ENCODE results near the gene SH3RF3. TPM values are rescaled to one million over a fixed set of nuclear protein-coding genes. Genes with fewer than 3 reads are reported as not detected.

Gene SH3RF3
- total RNA-seq, 1 donor from 2014 or later: 1.3 TPM

DNA sequence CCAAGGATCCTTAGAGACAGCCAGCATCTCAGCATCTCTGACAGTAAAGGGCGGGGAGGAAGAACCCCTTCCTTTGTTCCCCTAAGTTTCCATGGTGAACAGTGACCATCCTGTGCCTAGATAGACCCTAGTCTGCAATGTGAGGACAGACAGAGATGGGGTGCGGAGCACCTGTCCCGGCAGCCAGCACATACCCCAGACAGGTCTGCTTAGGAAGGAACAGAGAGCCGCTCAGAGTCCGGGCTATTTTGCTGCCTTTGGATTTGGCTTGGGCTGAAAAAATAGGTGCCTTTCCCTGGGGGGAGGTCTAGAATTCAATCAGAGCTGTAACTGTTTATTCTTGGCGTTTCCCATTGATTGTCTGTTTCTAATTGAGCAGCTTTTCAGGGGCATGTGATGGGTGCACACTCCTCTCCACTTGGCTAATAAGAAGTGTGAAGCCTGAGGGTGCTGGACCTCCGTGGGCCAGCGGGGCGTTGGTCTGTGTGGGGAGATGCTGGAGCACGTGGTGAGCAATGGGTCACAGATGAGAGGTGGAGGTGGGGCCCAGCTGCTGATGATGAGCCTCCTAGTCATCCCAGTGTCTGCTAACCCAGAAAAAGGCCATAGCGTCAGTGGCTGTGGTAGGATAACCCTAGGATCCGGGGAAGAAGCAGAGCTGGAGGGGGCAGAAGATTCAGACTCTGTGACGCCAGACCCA, 247.9 kb downstream of the SH3RF3 start:
- H3K36me3 Mint-ChIP-seq (ENCODE audit: insufficient read depth): no peaks in the 10 kb centered on the region
- no peak for DNase-seq (ENCODE audit: low spot score, unreplicated experiment)

DNA sequence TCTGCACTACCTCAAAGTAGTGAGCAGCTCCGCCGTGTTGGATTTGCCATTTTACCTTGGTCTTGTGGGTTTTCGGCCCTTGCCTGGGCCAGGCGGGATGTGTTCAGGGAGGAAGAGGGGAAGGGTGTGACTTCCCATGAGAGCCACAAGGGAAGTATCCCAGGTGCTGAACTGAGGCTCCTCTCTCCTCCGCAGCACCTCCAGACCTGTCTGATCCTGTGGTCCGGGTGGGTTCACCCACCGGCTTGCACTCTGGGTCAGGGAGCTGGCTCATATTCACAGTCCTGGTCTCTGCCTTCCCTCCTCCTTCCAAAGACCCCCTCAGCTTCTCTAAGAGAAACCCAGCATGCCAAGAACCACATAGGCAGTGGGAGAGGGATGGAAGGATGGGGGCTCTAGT, 249.0 kb downstream of the SH3RF3 start:
- no peaks in the 10 kb centered on the region for H3K9me3 Mint-ChIP-seq (ENCODE audit: low read depth)
- H3K4me3 Mint-ChIP-seq (ENCODE audit: low read depth): no peak overlapping the region
- no peak for DNase-seq (ENCODE audit: low spot score, unreplicated experiment)
- H3K27me3 Mint-ChIP-seq: peaks cover 10% of the 10 kb centered on the region
- TF ChIP-seq, protein P1, sequence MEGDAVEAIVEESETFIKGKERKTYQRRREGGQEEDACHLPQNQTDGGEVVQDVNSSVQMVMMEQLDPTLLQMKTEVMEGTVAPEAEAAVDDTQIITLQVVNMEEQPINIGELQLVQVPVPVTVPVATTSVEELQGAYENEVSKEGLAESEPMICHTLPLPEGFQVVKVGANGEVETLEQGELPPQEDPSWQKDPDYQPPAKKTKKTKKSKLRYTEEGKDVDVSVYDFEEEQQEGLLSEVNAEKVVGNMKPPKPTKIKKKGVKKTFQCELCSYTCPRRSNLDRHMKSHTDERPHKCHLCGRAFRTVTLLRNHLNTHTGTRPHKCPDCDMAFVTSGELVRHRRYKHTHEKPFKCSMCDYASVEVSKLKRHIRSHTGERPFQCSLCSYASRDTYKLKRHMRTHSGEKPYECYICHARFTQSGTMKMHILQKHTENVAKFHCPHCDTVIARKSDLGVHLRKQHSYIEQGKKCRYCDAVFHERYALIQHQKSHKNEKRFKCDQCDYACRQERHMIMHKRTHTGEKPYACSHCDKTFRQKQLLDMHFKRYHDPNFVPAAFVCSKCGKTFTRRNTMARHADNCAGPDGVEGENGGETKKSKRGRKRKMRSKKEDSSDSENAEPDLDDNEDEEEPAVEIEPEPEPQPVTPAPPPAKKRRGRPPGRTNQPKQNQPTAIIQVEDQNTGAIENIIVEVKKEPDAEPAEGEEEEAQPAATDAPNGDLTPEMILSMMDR (IDR thresholded peaks at IDR 0.05; ENCODE audit: unreplicated experiment): no peak
- no peaks in the 10 kb centered on the region for H3K36me3 Mint-ChIP-seq (ENCODE audit: insufficient read depth)
- no peak overlapping the region for H3K27ac Mint-ChIP-seq
- H3K4me1 Mint-ChIP-seq (ENCODE audit: low read depth): peaks cover 4% of the 10 kb centered on the region

More for the DNA sequence above, 247.9 kb downstream of the SH3RF3 start:
- Mint-ChIP-seq H3K9me3 (ENCODE audit: low read depth) (no peaks in the 10 kb centered on the region), H3K27ac (no peak overlapping the region), H3K4me3 (ENCODE audit: low read depth) (no peak overlapping the region), H3K27me3 (peaks cover 12% of the 10 kb centered on the region), H3K4me1 (ENCODE audit: low read depth) (peaks cover 1% of the 10 kb centered on the region)
- TF ChIP-seq, protein P1 (IDR thresholded peaks at IDR 0.05; ENCODE audit: unreplicated experiment): no peak

DNA sequence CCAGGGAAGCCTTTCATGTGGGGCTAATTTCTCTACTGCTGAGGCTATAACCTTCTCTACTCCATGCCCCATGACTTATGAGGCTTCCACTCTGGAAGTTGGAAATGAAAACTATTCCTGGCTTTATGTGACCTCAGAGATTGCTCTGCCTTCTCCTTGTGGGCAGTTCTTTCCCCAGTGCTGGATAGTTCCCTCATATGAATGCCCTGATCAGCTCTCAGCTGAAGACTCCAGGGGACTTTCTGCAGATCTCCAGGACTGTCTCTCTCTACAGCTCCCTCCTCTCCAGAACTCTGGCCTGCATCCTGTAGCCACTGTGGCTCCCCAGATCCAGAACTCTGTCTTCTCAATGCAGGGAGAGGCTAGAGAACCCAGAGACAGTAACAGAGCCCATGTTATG, 249.7 kb downstream of the SH3RF3 start:
- Mint-ChIP-seq H3K4me3 (ENCODE audit: low read depth) (no peak overlapping the region), H3K27me3 (peaks cover 9% of the 10 kb centered on the region), H3K27ac (no peak overlapping the region), H3K36me3 (ENCODE audit: insufficient read depth) (no peaks in the 10 kb centered on the region), H3K4me1 (ENCODE audit: low read depth) (peaks cover 4% of the 10 kb centered on the region), H3K9me3 (ENCODE audit: low read depth) (no peaks in the 10 kb centered on the region)
- DNase-seq (ENCODE audit: low spot score, unreplicated experiment): no peak
- TF ChIP-seq, protein P1 (IDR thresholded peaks at IDR 0.05; ENCODE audit: unreplicated experiment): no peak

DNA sequence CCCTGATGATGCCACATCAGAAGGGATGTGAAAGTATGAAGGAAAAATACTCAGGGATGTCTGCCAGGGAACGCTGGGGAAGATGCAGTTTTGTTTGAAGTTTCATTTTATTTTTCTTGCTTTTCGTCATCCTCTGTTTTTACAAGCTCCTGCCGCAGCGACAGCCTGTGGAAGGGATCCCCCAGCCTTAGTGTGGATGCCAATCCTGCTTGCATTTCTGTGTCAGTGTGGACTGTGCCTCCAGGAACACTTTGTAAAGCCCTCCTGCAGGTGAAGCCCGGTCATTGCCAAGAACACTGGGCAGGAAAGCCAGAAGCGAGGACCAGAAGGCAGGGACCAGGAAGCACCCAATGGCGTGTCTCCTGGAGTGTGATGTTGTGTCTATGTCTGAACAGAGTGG, 250.5 kb downstream of the SH3RF3 start:
- Mint-ChIP-seq H3K27ac (no peak overlapping the region), H3K4me3 (ENCODE audit: low read depth) (no peak overlapping the region), H3K27me3 (peaks cover 9% of the 10 kb centered on the region), H3K9me3 (ENCODE audit: low read depth) (no peaks in the 10 kb centered on the region), H3K4me1 (ENCODE audit: low read depth) (peaks cover 4% of the 10 kb centered on the region), H3K36me3 (ENCODE audit: insufficient read depth) (no peaks in the 10 kb centered on the region)
- DNase-seq (ENCODE audit: low spot score, unreplicated experiment): no peak
- TF ChIP-seq, protein P1 (IDR thresholded peaks at IDR 0.05; ENCODE audit: unreplicated experiment): no peak

DNA sequence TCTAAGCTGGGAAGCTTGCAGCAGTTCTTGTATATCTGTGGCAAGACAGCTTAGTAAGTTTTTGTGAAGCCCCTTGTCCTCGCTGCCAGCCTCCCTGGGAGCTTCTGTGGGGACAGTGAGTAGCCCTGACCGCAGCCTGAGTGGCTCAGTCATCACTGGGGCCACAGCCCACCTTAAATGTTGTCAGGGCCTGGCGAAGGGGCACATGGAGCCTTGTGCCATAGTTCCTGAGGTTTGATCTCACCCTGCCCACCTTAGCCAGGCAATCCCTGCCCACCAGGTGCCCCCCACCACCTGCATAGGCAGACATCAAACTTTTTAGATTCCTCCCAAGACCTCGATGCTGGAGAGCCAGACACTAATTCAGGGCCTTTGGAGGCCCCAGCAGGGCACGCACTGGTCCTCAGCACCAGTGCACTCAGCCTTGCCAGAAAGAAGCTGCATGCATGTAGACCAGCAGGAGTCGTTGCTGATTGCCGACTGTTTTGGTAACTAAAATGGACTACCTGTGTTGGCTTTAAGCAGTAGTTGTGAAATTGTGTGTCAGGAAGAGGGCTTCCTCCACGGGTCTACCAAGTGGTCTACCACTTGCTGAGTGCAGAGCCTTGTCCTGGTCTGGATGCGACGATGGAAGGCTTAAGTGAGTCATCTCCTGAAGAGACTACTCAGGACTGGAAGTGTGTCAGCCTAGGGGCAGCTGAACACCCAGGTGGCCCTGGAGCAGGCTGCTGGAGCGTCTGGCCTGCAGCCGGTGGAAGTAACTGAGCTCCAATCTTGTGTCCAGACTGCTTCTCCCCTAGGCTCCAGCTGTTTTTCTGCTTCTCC, 251.7 kb downstream of the SH3RF3 start:
- Mint-ChIP-seq H3K4me3 (ENCODE audit: low read depth) (no peak overlapping the region), H3K36me3 (ENCODE audit: insufficient read depth) (no peaks in the 10 kb centered on the region), H3K4me1 (ENCODE audit: low read depth) (peaks cover 4% of the 10 kb centered on the region), H3K27ac (peak overlapping the region; percentile 77), H3K9me3 (ENCODE audit: low read depth) (no peaks in the 10 kb centered on the region), H3K27me3 (peaks cover 16% of the 10 kb centered on the region)
- TF ChIP-seq, protein P1 (IDR thresholded peaks at IDR 0.05; ENCODE audit: unreplicated experiment): no peak
- DNase-seq (ENCODE audit: low spot score, unreplicated experiment): no peak
